GM12878 (cell line): ENCODE data around the gene CRYBB1. TPM values are rescaled to one million over a fixed set of nuclear protein-coding genes. Genes with fewer than 3 reads are reported as not detected.

ENCODE experiments used
- ATAC-seq: fragments of 200-7000 bp; cut with Tn5 transposase; 3 replicates; pipeline ENCODE4 v1.9.1; 2020; ENCODE audit warnings: mild to moderate bottlenecking, moderate library complexity
- BruUV-seq: library from RNA; stranded (reverse); fragments of 400-500 nt; replicated peaks from 2 replicates; lab custom pipeline; 2021; lab: Mats Ljungman, UMichigan
- CTCF ChIA-PET: fragments of 300-600 bp; sonication (Branson Sonifier 250); formaldehyde crosslinking; extraction: SDS; loops from one replicate; lab custom pipeline; 2021; ENCODE audit warnings: inconsistent platforms; lab: Yijun Ruan, JAX
- POLR2A ChIA-PET: fragments of 350-600 bp; formaldehyde crosslinking; extraction: SDS; loops from one replicate; lab custom pipeline; 2021; ENCODE audit warnings: inconsistent platforms; lab: Charles Lee
- RAD21 ChIA-PET: fragments of 300-600 bp; sonication (Branson Sonifier 250); formaldehyde crosslinking; loops from one replicate; lab custom pipeline; 2023; ENCODE audit warnings: antibody characterized with exemption; ENCODE audit not compliant: unreplicated experiment; lab: Charles Lee
- SMC1A ChIA-PET: fragments of 300-600 bp; sonication (Branson Sonifier 250); formaldehyde crosslinking; loops from one replicate; lab custom pipeline; 2023; ENCODE audit not compliant: unreplicated experiment, uncharacterized antibody; lab: Charles Lee
- DNase-seq: peaks from one replicate; pipeline ENCODE4 v3.0.0-alpha.2; 2011; ENCODE audit warnings: low read depth, low spot score
- FAIRE-seq: peaks from 3 replicates; lab custom pipeline; 2011; peaks lifted over from hg19 to GRCh38; lab: Jason Lieb, UNC
- H2AFZ ChIP-seq: 2 replicates; pipeline ENCODE4 v1.6.0; 2011; ENCODE audit warnings: low read depth, low read length, control low read depth; ENCODE audit not compliant: control insufficient read depth
- H3K27ac ChIP-seq: 2 replicates; pipeline ENCODE4 v1.5.1; 2011; ENCODE audit warnings: control low read depth; ENCODE audit not compliant: control insufficient read depth, insufficient read depth
- H3K27me3 ChIP-seq, 2 experiments: replicated peaks in 1 of 2; 2 replicates each; pipeline versions ENCODE4 v1.6.0 to v1.6.1; 2011; ENCODE audit warnings: low read length in 1 of 2; ENCODE audit not compliant: control insufficient read depth in 2 of 2, insufficient read depth in 2 of 2
- H3K36me3 ChIP-seq, 2 experiments: 2 replicates each; pipeline ENCODE4 v1.5.1; 2011; ENCODE audit warnings: low read length in 1 of 2; ENCODE audit not compliant: control insufficient read depth in 2 of 2, insufficient read depth in 2 of 2
- H3K4me1 ChIP-seq: 2 replicates; pipeline ENCODE4 v1.6.1; 2011; ENCODE audit warnings: mild to moderate bottlenecking, low read length, moderate library complexity, mixed read lengths; ENCODE audit not compliant: control insufficient read depth, insufficient read depth
- H3K4me2 ChIP-seq: 2 replicates; pipeline ENCODE4 v1.6.0; 2011; ENCODE audit warnings: control low read depth; ENCODE audit not compliant: control insufficient read depth, insufficient read depth
- H3K4me3 ChIP-seq: fragments of 200-600 bp; sonication (generic); 2 replicates; pipeline ENCODE4 v1.5.1; 2016
- H3K79me2 ChIP-seq: 2 replicates; pipeline ENCODE4 v1.6.0; 2011; ENCODE audit warnings: low read length; ENCODE audit not compliant: control insufficient read depth, insufficient read depth
- H3K9ac ChIP-seq: 2 replicates; pipeline ENCODE4 v1.8.0; 2011; ENCODE audit warnings: low read length, control low read depth, mixed read lengths; ENCODE audit not compliant: control insufficient read depth, insufficient read depth
- H3K9me3 ChIP-seq: replicated peaks from 3 replicates; pipeline ENCODE4 v1.5.1; 2011; ENCODE audit warnings: mild to moderate bottlenecking, low read length; ENCODE audit not compliant: control insufficient read depth, insufficient read depth
- H4K20me1 ChIP-seq: 2 replicates; pipeline ENCODE4 v1.6.0; 2011; ENCODE audit not compliant: control insufficient read depth, insufficient read depth
- CBX5 ChIP-seq: sonication (generic); IDR thresholded peaks from 2 replicates; pipeline ENCODE4 v1.6.1; 2016; ENCODE audit warnings: low read depth, moderate library complexity, mild to moderate bottlenecking, inconsistent platforms
- CUX1 ChIP-seq: IDR thresholded peaks from 2 replicates; pipeline ENCODE4 v1.6.1; 2012; ENCODE audit warnings: improper control_type of control experiment, low read depth, low read length; ENCODE audit not compliant: insufficient replicate concordance
- GATAD2B ChIP-seq: fragments of 450-650 bp; conservative IDR thresholded peaks from 2 replicates; pipeline ENCODE4 v1.6.1; 2017; ENCODE audit warnings: low read depth, mild to moderate bottlenecking, moderate library complexity
- HCFC1 ChIP-seq: fragments of 150-350 bp; IDR thresholded peaks from 2 replicates; pipeline ENCODE4 v1.6.1; 2014; ENCODE audit warnings: low read length
- NFIC ChIP-seq: IDR thresholded peaks from 2 replicates; pipeline ENCODE4 v1.6.1; 2012; ENCODE audit warnings: low read depth, mild to moderate bottlenecking, inconsistent platforms, low read length, moderate library complexity
- RELA ChIP-seq: fragments of 450-650 bp; IDR thresholded peaks from 2 replicates; pipeline ENCODE4 v1.8.0; 2014; ENCODE audit warnings: borderline replicate concordance; ENCODE audit not compliant: partially characterized antibody
- SMARCA5 ChIP-seq: fragments of 450-650 bp; IDR thresholded peaks from 2 replicates; pipeline ENCODE4 v1.6.1; 2017; ENCODE audit warnings: mild to moderate bottlenecking
- SUZ12 ChIP-seq: fragments of 200-600 bp; sonication (generic); IDR thresholded peaks from one replicate; pipeline ENCODE4 v1.6.1; 2018; ENCODE audit warnings: antibody characterized with exemption, mild to moderate bottlenecking; ENCODE audit not compliant: unreplicated experiment
- whole genome bisulfite sequencing: methylation state at CpG from one replicate; pipeline ENCODE4 v1.1.6; 2016; ENCODE audit warnings: low lambda C conversion rate; ENCODE audit not compliant: insufficient replicate concordance, insufficient coverage; ENCODE audit errors: missing lambda C conversion rate; 5-methylcytosine and 5-hydroxymethylcytosine counted together
- in situ Hi-C: fragments of 300-500 bp; cut with MboI; formaldehyde crosslinking; loops from 9 replicates; pipeline ENCODE4 v1.14.3; 2018; ENCODE audit warnings: mixed read lengths
- intact Hi-C: fragments of 100-400 bp; cut with micrococcal nuclease; formaldehyde crosslinking; loops from one replicate; pipeline ENCODE4 v1.14.2; 2022; ENCODE audit not compliant: unreplicated experiment
- polyA plus RNA-seq, 11 experiments: library from polyadenylated mRNA; depleted of rRNA in 4 of 11; unstranded in 6 of 11; stranded (reverse) in 5 of 11; fragments of >200 nt; fragmentation: Nextera tagmentation in 4 of 11; fragmentation: Illumina TruSeq in 1 of 11; extraction: Ambion mirVana in 4 of 11; extraction: Trizol in 1 of 11; gene quantifications; 1 replicate in 1 of 11; 2 replicates in 10 of 11; pipeline versions ENCODE4 v1.2.1 to v1.2.3, GENCODE V29; 2011 to 2016; ENCODE audit warnings: inconsistent platforms in 2 of 11, missing spikeins in 2 of 11, low read depth in 1 of 11
- total RNA-seq, 4 experiments: library from RNA; depleted of rRNA in 3 of 4; stranded (reverse); fragments of >200 nt in 3 of 4; fragmentation: Illumina TruSeq in 1 of 4; extraction: Trizol in 1 of 4; gene quantifications; 2 replicates each; pipeline versions ENCODE4 v1.2.1 to v1.2.3, GENCODE V29; 2013 to 2021
- TF ChIP-seq, protein P1 (sequence below): fragments of 450-650 bp; conservative IDR thresholded peaks from 2 replicates; pipeline ENCODE4 v1.6.1; 2017; ENCODE audit warnings: mild to moderate bottlenecking, moderate library complexity

CRYBB1 gene
- total and polyA plus RNA-seq, 10 of the 15 experiments (the other 5 are each of a cell fraction or from before 2014, with no cell fraction given) = 0.09 to 0.64 (median 0.23) TPM; not detected in 5

DNA sequence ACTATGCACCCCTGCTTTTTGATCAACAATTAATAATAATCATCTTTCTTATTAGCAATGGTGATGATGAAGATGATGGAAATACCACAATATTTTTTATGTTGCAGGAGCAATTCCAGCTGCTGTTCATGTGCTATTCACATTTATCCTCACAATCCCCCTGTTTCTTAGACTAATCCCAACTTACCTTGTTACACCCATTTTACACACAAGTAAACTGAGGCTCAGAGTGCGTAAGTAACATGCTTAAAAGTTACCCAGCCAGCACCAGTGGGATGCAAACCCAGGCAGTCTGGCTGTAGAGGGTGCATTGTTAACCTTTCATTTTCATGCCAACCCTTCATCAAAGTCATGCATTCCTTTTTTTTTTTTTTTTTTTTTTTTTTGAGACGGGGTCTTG, 2.4 kb upstream of the CRYBB1 start:
- SMC1A ChIA-PET = no interaction called here
- Histone ChIP-seq H2AFZ (no peak overlapping the region), H3K27ac (no peak overlapping the region), H3K4me2 (no peak overlapping the region), H3K79me2 (no peaks in the 10 kb centered on the region), H3K9ac (no peak overlapping the region), H3K36me3 (no peaks in the 10 kb centered on the region), H3K4me1 (peaks cover 13% of the 10 kb centered on the region), H3K27me3 (no peaks in the 10 kb centered on the region), H3K9me3 (no peaks in the 10 kb centered on the region), H3K4me3 (no peak overlapping the region), H4K20me1 (no peaks in the 10 kb centered on the region)
- POLR2A ChIA-PET = no interaction called here
- no peak for FAIRE-seq
- RAD21 ChIA-PET = no interaction called here
- TF ChIP-seq NFIC (no peak), GATAD2B (no peak), CBX5 (no peak), SMARCA5 (no peak)
- BruUV-seq = no TSS peak
- WGBS = 94% methylated on average over 1 of the region's 2 CpGs
- ATAC-seq = no peak
- CTCF ChIA-PET = interaction anchor here (1.9 kb wide), 1 partner anchor 22 kb away, joined by 5 read pairs; no protein-coding TSS in a partner anchor
- DNase-seq = no peak
- intact Hi-C loops = no loop called here
- in situ Hi-C loops = no loop called here

DNA sequence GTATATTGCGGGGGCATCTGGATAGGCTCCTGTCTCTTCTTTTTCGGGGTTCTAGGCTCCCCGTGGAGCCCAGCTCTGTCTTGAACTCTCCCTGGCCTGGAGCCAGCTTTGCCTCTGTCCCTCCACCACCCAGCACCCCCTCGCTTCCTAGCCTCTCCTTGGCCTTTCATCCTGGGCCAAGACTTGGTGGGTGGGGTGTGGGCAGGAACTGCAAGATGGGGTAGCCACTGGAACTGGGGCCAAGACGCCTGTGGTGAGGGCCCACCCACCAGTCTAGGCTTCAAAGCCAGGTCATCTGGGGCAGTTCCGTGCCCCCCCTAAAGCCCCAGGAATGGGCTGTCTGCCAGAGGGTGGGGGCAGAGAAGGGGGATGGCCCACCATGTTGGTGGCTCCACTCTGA, 1.7 kb upstream of the CRYBB1 start:
- Histone ChIP-seq H3K36me3 (no peaks in the 10 kb centered on the region), H3K9me3 (no peaks in the 10 kb centered on the region), H3K79me2 (no peaks in the 10 kb centered on the region), H3K9ac (no peak overlapping the region), H2AFZ (no peak overlapping the region), H3K4me3 (no peak overlapping the region), H4K20me1 (no peaks in the 10 kb centered on the region), H3K4me1 (peaks cover 18% of the 10 kb centered on the region), H3K27ac (no peak overlapping the region), H3K27me3 (no peaks in the 10 kb centered on the region), H3K4me2 (no peak overlapping the region)
- in situ Hi-C loops (no loop called here), intact Hi-C loops (no loop called here)
- ATAC-seq (no peak), FAIRE-seq (no peak), DNase-seq (no peak)
- SMC1A ChIA-PET = no interaction called here
- WGBS = 42% methylated on average over 6 of the region's 6 CpGs
- CTCF ChIA-PET = interaction anchor here (0.9 to 1.3 kb wide), 2 partner anchors 8 to 28 kb away, joined by 3 read pairs; no protein-coding TSS in a partner anchor
- POLR2A ChIA-PET = no interaction called here
- RAD21 ChIA-PET = no interaction called here
- no TSS peak for BruUV-seq
- TF ChIP-seq HCFC1 (no peak), CUX1 (no peak), SUZ12 (no peak), RELA (no peak)
- TF ChIP-seq, protein P1, sequence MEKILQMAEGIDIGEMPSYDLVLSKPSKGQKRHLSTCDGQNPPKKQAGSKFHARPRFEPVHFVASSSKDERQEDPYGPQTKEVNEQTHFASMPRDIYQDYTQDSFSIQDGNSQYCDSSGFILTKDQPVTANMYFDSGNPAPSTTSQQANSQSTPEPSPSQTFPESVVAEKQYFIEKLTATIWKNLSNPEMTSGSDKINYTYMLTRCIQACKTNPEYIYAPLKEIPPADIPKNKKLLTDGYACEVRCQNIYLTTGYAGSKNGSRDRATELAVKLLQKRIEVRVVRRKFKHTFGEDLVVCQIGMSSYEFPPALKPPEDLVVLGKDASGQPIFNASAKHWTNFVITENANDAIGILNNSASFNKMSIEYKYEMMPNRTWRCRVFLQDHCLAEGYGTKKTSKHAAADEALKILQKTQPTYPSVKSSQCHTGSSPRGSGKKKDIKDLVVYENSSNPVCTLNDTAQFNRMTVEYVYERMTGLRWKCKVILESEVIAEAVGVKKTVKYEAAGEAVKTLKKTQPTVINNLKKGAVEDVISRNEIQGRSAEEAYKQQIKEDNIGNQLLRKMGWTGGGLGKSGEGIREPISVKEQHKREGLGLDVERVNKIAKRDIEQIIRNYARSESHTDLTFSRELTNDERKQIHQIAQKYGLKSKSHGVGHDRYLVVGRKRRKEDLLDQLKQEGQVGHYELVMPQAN = no peak
